ENCODE results near the gene RTL1.

RTL1 gene

GRCh38 chr14:100898935-100899883 is 4.3 kb downstream of the RTL1 start:
- no peak for DNase-seq (ENCODE audit: low read depth)
- TF ChIP-seq CTCF (IDR thresholded peaks at IDR 0.05; ENCODE audit: low read depth, low read length, missing control alignments): no peak
- no peak overlapping the region for H3K4me3 ChIP-seq (ENCODE audit: low read depth, low read length)

- no peak for TF ChIP-seq CTCF (IDR thresholded peaks at IDR 0.05; ENCODE audit: low read depth, low read length, missing control alignments)
Observed at GRCh38 chr14:100898465-100898864, 5.1 kb downstream of the RTL1 start.

GRCh38 chr14:100896369-100897060 is 7.0 kb downstream of the RTL1 start:
- TF ChIP-seq CTCF (IDR thresholded peaks at IDR 0.05; ENCODE audit: low read depth, low read length, missing control alignments): no peak
- no peak for DNase-seq (ENCODE audit: low read depth)
- H3K4me3 ChIP-seq (ENCODE audit: low read depth, low read length): no peak overlapping the region

More at GRCh38 chr14:100898465-100898864, 5.1 kb downstream of the RTL1 start:
- H3K4me3 ChIP-seq (ENCODE audit: low read depth, low read length): no peak overlapping the region
- DNase-seq (ENCODE audit: low read depth): no peak

- no peak for DNase-seq (ENCODE audit: low read depth)
- H3K4me3 ChIP-seq (ENCODE audit: low read depth, low read length): no peak overlapping the region
- TF ChIP-seq CTCF (IDR thresholded peaks at IDR 0.05; ENCODE audit: low read depth, low read length, missing control alignments): no peak
Observed at GRCh38 chr14:100895411-100895810, 8.1 kb downstream of the RTL1 start.

GRCh38 chr14:100894416-100894815 is 9.1 kb downstream of the RTL1 start:
- no peak overlapping the region for H3K4me3 ChIP-seq (ENCODE audit: low read depth, low read length)
- DNase-seq (ENCODE audit: low read depth): no peak
- TF ChIP-seq CTCF (IDR thresholded peaks at IDR 0.05; ENCODE audit: low read depth, low read length, missing control alignments): no peak

GRCh38 chr14:100893760-100894159 is 9.8 kb downstream of the RTL1 start:
- no peak for TF ChIP-seq CTCF (IDR thresholded peaks at IDR 0.05; ENCODE audit: low read depth, low read length, missing control alignments)

More at GRCh38 chr14:100893760-100894159, 9.8 kb downstream of the RTL1 start:
- no peak overlapping the region for H3K4me3 ChIP-seq (ENCODE audit: low read depth, low read length)
- DNase-seq (ENCODE audit: low read depth): no peak

All from GM12864 (cell line).